HG02943 (cell line): ENCODE results near the gene TENT4B.

ENCODE experiments used
- ATAC-seq: cut with Tn5 transposase; IDR thresholded peaks from one replicate; pipeline ENCODE4 v1.9.1; 2021; ENCODE audit warnings: mild to moderate bottlenecking, low read depth, moderate library complexity; ENCODE audit not compliant: unreplicated experiment

The TENT4B gene

GRCh38 chr16:50252082-50252611 is 99.0 kb downstream of the TENT4B start:
- no peak for ATAC-seq

GRCh38 chr16:50252874-50253513 is 99.9 kb downstream of the TENT4B start:
- ATAC-seq, result no peak

- no peak for ATAC-seq
Measured at GRCh38 chr16:50253514-50253910, 100.4 kb downstream of the TENT4B start.

GRCh38 chr16:50254072-50254471 is 101.0 kb downstream of the TENT4B start:
- ATAC-seq, result no peak

DNA sequence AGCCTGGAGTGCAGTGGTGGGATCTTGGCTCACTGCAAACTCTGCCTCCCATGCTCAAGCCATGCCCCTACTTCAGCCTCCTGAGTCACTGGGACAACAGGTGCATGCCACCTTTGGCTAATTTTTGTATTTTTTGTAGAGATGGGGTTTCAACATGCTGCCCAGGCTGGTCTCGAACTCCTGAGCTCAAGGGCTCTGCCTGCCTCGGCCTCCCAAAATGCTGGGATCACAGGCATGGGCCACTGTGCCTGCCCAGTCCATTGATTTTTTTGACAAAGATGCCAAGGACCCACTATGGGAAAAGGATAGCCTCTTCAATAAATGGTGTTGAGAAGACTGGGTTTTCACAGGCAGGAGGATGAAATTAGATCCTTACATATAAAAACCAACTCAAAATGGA is 102.4 kb downstream of the TENT4B start:
- ATAC-seq, result no peak

DNA sequence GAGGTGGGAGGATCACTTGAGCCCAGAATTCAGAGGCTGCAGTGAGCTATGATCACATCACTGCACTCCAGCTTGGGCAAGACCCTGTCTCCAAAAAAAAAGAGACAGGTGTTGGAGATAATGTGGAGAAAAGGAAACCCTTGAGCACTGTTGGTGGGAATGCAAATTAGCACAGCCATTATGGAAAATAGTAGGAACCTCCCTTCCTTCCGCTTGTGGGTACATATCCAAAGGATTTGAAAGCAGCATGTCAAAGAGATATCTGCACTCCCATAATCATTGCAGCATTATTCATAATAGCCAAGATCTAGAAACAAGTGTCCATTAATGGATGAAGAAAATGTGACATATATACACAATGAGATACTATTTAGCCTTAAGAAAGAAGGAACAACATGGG is 103.5 kb downstream of the TENT4B start:
- no peak for ATAC-seq

DNA sequence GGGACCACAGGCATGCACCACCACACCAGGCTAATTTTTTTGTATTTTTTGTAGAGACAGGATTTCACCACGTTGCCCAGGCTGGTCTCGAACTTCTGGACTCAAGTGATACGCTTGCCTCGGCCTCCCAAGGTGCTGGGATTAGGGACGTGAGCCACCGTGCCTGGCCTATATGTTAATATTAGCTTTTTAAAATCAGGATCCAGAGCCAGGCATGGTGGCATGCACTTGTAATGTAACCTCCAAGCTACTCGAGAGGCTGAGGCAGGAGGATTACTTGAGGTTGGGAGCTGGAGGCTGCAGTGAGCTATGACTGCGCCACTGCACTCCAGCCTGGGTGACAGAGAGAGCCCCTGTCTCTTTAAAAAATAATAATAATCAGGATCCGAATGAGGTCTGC is 104.8 kb downstream of the TENT4B start:
- ATAC-seq, result no peak

DNA sequence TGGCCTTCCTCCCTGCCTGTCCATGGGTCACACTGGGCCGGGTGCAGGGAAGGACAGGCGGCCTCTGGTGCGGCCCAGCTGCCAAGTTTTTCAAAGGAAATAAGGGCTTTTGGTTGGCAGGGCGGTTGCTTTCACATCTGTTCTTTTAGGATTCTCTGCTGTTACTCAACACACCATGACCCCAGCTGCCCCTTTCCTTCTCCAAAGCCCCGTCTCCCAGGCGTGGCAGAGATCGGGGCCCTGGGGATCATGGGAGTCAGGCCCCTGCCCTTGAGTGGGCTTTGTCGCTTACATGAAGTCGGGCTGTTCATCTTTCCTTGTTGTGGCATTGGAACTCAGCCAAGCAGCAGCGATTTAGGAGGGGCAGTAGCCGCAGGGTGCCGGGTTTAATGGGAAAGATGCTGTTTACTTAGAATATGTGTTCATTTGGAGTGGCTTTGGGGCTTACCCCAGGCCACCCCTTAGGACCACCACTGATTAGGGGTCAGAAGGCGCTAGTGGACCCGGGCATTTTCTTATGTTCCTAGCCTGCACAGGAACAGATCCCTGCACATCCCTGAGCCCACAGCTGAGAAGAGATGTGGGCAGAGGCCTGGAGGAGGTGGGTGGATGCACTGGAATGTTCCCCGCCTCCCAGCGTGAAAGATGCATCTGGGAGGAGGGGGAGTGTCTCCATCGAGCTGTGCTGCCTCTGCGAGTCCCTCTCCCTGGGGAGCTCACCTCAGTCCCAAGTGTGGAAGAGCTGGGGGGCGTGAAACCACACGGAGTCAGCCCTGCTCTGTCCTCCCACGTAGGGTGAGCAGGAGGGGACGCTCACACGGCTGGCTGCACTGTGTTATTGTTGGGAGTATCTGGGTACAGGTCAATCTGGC is 106.5 kb downstream of the TENT4B start:
- ATAC-seq, result no peak

- no peak for ATAC-seq
Measured at GRCh38 chr16:50260206-50261159, 107.4 kb downstream of the TENT4B start.

DNA sequence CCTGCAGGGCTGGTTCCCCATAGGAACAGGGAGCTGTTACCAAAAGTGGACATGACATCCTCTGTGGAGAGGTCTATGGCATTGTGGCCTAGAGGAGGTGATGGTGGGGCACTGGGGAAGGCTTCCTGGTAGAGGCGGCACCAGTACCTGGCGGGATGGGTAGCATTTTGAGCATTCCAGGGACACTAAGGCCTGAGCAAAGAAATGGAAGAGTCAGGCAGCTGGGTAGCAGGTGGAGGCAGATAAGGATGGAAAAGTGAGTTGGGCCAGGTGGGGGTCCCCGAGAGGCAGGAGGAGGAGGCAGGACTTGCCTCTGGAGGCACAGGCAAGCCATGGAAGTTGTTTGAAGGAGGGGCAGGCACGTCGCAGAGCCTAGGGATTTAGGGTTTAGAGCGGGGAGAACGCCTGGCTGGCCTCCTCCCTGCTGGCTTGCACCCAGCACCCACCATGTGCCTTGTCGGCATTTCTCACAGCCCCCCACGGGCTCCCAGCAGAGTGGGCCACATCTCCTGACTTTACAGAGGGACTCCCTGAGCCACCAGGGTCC is 108.1 kb downstream of the TENT4B start:
- ATAC-seq, result no peak

DNA sequence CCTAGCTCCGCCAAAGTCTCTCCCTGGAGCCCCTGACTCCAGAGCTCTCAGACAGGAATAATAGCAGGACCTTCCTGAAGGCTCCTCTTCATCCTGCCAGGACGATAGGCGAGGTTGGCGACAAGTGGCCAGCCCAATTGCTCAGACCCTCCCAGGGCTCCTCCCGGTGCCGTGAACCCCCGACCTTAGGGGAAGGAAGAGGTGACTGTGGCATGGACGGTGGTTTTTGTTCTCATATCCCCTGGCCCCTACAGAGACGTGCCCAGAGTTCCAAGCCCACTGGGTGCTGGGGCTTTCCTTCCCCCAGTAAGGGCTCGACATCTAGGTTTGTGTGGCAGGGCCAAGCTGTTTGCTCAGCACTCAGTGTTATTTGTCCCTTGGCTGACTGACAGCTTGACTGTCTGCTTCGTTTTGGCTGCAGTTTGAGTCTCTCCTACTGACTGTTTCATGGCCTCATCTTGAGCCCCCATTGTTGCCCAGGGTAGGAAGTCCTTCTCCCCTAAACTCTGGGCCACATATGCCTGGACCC is 108.7 kb downstream of the TENT4B start:
- no peak for ATAC-seq

DNA sequence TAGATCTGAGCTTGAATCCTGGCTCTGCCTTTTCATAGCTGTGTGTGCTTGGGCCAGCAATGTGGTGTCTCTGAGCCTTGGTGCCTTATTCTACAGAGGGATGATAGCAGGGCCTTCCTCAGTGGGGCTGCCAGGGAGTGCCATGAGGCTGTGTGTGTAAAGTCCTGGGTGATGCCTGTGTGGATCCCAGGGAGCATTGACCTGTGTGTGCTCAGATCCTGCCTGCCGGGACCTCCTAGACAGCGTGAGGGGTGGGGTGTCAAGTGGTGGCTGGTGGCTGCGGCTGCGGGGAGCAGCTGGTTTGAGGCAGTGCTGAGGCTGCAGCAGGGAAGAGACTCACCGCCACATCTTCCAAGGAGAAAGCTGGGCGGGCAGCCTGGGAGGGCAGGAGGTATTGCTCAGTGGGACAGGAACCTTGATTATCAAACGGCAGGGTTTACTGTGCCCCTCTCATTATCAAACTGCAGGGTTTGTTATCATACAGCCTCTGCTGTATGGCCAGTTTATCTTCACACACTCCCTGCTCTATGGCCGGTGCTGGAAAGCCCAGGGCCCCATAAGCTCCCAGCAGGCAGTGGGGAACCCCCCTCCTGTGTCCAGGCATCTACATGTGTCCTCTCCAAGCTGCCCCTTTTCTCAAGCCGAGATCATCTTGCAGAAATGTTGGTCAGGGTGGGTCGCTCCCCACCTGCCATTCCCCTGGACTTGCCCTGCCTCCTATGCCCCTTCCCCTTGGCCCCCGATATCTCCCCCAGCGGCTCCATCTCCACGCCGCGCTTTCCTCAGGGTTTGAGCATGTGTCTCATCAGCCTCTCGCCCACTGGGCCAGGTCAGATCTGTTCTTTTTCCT is 110.2 kb downstream of the TENT4B start:
- no peak for ATAC-seq

DNA sequence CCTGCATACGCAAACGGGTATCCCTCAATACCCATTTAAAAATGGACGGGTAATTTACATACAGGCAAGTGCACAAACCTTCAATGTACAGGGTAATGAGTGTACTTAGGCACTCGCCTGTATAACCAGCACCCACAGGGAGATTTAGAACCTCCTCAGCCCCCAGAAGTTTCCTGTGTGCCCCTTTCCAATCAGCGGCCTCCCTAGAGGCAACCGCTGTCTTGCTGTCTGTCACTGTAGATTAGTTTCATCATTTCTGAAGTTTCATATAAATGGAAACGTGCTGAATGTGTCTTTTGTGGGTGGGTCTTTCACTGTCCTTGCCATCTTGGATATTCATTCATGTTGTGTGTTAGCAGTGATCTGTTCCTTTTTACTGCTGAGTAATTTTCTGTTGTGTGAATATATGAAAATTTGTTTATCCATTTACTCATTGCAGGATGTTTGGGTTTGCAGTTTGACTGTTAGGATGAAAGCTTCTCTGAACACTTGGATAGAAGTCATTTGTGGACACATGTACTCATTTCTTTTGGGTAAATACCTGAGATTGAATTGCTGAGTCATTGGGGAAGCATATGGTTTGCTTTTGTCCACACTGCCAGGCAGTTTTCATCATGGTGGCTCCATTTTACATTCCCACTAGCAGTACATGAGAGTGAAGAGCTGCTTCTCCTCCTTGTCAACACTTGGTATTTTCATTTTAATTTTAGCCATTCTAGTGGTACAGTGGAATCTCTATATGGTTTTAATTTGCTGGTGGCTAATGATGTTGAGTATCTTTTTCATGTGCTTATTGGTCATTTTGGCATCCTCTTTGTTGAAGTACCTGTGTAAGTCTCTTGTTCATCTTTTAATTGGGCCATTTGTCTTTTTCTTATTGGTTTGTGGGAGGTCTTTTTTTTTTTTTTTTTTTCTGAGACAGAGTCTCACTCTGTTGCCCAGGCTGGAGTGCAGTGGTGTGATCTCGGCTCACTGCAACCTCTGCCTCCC is 111.1 kb downstream of the TENT4B start:
- no peak for ATAC-seq

DNA sequence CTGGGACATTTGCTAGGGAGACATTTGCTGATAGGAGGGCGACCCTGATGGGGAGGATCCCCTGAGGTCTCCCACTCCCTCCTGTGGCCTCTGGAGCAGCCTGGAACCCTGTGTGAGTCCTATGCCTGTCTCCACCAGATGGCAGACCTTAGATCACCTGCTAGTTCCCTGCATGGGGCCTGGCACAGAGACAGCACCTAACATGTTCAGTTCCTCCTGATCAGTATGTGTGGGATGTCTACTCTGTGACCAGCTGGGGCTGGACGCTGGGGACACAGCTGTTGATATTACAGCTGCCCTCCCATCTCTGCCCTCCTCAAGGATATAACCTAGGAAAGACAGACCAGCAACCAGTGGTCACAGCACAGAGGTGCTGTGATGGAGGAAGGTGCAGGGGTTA is 112.2 kb downstream of the TENT4B start:
- ATAC-seq, result no peak

GRCh38 chr16:50265716-50266336 is 112.7 kb downstream of the TENT4B start:
- ATAC-seq, result no peak

DNA sequence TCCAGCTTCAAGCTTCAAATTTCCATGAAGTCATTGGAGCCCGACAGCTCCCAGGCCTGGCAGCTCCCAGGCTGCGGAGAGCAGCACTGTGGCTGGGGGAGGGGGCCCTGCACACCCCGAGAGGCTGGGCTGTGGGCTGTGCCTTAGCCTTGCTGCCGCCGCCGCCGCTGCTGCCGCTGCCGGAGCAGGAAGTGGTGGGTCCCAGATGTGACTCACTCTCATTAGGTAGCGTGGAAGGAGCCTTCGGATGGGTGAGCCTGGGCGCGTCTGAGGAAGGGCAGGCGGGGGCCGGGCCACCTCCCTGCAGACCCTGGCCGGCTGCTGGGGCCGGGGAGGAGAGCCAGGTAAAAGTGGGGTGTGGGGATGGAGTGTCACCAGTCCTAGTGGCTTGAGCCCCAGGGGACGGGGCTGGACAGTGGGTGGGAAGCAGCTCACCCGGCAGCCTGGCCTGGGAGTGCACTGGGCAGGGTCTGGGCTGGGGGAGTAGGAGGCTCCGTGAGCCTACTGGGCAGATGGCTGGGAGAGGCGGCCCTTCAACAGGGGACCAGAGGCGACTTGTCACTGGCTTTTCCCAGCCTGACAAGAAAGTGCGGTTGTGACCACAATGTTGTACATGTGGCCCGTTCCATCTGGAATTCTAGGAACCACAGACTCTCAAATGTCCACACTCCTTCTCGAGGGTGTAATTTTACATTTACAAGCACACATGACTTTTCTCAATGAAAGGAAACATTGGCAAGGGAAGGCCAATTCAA is 113.4 kb downstream of the TENT4B start, which contains the start of gene ADCY7:
TSS of gene ADCY7 (plus strand) at position 215 of the 755 bp plus-strand sequence. CDS start 21,629 bp downstream, outside the sequence.
- peak; percentile 69 for ATAC-seq

DNA sequence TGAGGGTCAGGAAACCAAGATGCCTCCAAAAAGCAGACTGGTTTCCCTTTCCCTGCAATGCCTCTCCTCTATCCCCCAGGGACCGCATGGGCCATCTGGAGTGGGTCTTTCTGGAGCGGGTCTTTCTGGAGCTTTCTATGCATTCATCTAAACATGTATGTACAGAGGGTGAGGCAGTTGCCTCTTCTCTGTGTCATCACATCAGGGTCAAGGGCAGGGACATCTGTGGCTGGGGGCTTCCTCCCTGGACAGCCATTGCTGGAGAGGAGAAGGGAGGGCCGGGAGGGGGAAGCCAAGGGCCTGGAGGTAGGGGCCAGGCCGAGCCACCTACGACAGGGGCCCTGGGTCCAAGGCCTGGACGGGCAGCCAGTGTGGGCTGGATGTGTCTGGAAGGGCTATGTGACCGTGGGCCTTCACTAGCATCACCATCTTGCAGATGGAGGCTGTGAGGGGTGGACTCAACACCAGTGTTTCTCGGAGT is 114.1 kb downstream of the TENT4B start:
- ATAC-seq, result no peak
